Eye (tissue), 1 donor: ENCODE data around the gene PSMB5.
A peak's percentile ranks its signal among the peaks of the same experiment; 100 is the strongest.

Experiments
- DNase-seq: peaks from one replicate; pipeline ENCODE4 v3.0.0-alpha.2; 2015

Gene PSMB5

GRCh38 chr14:22985894-22986507 lies 48.7 kb downstream of the PSMB5 start:
- no peak for DNase-seq

- no peak for DNase-seq
Measured at GRCh38 chr14:22984959-22985658, 49.6 kb downstream of the PSMB5 start.

GRCh38 chr14:22982477-22983245 lies 52.0 kb downstream of the PSMB5 start, which contains the start of gene AJUBA:
Gene AJUBA (minus strand): TSS chr14:22982551. CDS start chr14:22982266, 285 bp downstream.
- peak; percentile 97 for DNase-seq

DNA sequence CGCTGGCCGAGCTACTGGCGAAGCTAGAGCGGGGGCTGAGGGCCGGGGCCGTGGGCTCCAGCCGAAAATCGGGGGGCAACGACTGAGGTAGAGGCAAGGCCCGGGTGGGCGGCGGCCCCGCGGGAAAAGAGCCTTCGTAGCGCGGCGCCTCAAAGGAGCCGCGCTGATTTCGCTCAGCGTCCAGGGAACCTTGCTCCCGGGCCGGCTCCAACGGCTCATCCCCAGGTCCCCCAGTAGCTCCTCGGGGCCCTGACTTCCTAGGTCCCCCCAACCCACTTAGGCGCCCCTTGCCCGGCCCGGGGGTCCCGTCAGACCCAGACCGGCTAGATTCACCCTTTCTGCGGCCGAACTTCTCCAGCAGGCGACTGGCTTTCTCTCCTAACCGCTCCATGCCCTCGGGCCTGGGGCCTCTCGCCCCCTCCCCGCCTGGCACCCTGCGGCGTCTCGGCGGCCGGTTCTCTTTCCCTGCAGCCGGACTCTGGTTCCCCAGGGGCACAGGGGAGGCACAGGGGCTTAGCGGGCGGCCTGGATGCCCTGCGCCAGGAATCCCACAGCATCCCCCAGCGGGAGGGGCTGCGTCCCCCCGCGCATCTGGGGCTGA lies 52.7 kb downstream of the PSMB5 start:
- no peak for DNase-seq

GRCh38 chr14:22981090-22981875 lies 53.4 kb downstream of the PSMB5 start:
- peak; percentile 67 for DNase-seq

DNA sequence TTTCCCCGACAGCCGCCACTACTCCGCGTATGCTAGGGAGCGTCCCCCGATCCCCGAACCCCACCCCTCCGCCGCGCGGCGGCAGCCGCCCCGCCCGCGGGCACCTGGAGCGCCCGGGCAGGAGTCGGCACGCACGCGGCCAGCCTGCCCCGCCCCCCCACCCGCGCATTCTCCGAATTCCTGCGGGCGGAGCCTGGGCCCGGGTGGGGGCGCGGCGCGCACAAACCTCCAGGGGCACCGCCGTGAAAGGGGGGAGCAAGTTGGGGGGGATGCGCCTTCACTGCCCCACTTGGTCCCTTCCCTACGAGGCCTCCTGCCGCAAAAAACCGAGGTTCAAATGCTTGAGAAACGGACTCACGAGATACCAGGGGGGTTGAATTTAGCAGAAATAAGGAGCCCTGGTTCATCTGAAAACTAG lies 54.0 kb downstream of the PSMB5 start:
- peak; percentile 84 for DNase-seq

DNA sequence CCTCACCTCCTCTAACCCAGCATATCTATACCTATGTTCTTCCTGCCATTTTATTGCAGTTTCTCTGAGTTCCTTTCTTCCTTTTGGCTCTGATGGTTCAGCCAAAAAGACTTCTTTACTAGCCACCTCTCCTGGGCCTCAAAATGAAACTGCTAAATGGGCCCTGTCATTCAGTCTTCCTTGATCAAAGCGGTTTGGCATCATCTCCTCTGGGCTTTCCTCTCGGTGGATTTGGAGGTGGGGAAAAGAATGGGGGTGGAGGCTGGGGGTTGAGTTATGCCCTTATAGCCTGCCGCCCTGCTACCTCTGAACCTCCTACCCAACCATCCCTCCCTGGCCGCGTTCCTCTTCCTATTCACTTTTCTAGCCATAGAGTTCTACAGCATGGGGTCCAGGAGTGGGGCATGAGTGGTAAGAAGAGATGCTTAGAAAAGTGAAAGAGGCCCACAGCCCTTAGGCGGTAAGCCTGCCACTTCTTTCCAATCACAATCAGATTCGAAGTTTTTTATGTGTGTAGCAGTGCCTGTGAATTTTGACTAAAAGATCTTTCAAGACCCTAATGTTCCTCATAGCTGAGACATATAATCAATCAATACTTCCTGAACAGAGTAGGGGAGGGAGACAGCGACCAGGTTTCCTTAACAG lies 54.8 kb downstream of the PSMB5 start:
- DNase-seq: peak; percentile 54

DNA sequence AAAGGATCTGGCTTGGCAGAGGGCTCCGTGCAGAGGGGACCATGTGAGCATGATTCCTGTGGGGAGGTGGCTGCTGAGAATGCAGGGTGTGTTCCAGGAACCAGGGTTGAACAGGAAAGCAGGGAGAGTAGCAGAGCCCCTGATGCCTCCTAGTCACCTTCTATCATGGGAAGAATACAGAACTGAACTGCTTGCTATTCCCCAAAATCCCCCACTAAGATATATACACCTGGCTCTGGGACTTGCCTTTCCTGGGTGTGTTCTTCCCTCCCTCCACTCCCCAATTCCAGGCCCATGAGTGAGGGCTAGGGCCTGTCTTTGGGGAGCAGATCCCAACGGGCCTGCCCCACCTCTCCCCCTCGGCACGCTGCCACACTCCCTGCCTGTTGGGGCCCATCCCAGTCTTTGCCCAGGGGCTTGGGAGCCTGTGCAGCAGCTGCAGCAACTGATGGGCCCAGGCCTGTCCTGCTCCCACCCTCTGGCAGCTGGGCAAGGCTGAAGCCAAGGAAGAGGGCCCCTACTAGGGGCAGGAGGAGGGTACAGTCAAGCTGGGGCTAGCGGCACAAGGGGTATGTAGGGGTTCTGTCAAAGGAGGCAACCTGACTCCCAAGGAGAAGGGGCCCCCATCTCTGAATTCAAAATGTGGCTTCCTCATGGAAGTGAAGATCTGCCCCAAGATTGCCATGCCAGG lies 55.6 kb downstream of the PSMB5 start:
- peak; percentile 66 for DNase-seq

DNA sequence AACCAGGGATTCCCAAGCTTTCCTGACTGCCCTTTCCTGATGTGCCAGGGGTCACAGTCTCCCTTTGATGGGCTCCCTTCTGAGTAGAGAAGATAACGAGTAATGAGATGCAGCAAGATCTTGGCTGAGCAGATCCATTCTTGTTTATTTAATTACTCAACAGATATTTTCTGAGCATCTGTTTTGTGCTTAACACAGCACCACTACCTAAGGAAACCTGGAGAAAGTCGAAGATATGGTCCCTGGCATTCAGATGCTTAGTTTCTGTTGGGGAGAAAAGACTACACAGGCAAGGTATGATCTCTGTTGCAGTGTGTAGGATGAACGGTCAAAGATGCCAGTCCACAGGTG lies 56.2 kb downstream of the PSMB5 start:
- no peak for DNase-seq

- DNase-seq: peak; percentile 93
Measured at GRCh38 chr14:22977684-22978486, 56.8 kb downstream of the PSMB5 start.

DNA sequence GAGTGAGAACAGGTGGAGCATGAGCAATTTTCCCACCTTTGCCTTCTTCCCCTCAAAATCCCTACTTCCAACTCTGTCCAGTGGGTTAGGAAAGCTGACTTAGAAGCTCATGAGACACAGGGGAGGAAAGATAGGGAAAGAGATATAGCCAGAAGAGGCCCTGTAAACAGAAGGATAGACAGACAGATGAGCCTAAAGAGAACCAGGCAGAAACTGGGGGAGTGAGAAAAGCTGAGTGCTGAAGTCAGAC lies 57.3 kb downstream of the PSMB5 start:
- no peak for DNase-seq

- DNase-seq: peak; percentile 50
Measured at GRCh38 chr14:22976620-22977433, 57.9 kb downstream of the PSMB5 start.
